Activated CD8-positive, alpha-beta T cell treated with anti-CD3 and anti-CD28 coated beads, Interleukin-2, amount 10 ng/mL, durations not matched to agents 7 days and 5 days (primary cell): ENCODE results near the gene FIP1L1. TPM values are rescaled to one million over a fixed set of nuclear protein-coding genes. Genes with fewer than 3 reads are reported as not detected.
"Not testable (repeated sequence)": the region's sequence is repeated elsewhere in the genome, so short reads cannot be mapped to it uniquely, and the experiment has no call there.

ENCODE experiments used
- ATAC-seq: fragments of 150-1000 bp; cut with Tn5 transposase; one replicate; pipeline ENCODE4 v1.10.0; 2021; ENCODE audit warnings: moderate library complexity
- CTCF ChIA-PET: fragments of 350-600 bp; sonication (Branson Sonifier 250); formaldehyde crosslinking; loops from one replicate; lab custom pipeline; 2021; ENCODE audit warnings: antibody characterized with exemption; lab: Charles Lee
- POLR2A ChIA-PET: fragments of 350-600 bp; sonication (Branson Sonifier 250); formaldehyde crosslinking; loops from one replicate; lab custom pipeline; 2021; ENCODE audit warnings: antibody characterized with exemption; lab: Charles Lee
- DNase-seq: peaks from one replicate; pipeline ENCODE4 v3.0.0-alpha.2; 2020
- H3K27ac Mint-ChIP-seq: one replicate; pipeline ENCODE4 v1.8.0; 2021; ENCODE audit warnings: mild to moderate bottlenecking, mixed read lengths
- H3K27me3 Mint-ChIP-seq: one replicate; pipeline ENCODE4 v1.8.0; 2021; ENCODE audit warnings: low read depth, mixed read lengths
- H3K36me3 Mint-ChIP-seq: one replicate; pipeline ENCODE4 v1.8.0; 2021; ENCODE audit warnings: low read depth, mixed read lengths
- H3K4me1 Mint-ChIP-seq: one replicate; pipeline ENCODE4 v1.8.0; 2021; ENCODE audit warnings: low read depth, mixed read lengths
- H3K4me3 Mint-ChIP-seq: one replicate; pipeline ENCODE4 v1.8.0; 2021; ENCODE audit warnings: mild to moderate bottlenecking, mixed read lengths
- H3K9me3 Mint-ChIP-seq: one replicate; pipeline ENCODE4 v1.8.0; 2022; ENCODE audit warnings: mixed read lengths; ENCODE audit not compliant: insufficient read depth
- total RNA-seq, 2 experiments: library from RNA; stranded (reverse); gene quantifications; one replicate each; pipeline ENCODE4 v1.2.3, GENCODE V29; 2021

The FIP1L1 gene
- total RNA-seq, 2 experiments from 2014 or later = 70.9 to 72.9 TPM

GRCh38 chr4:53450773-53451172 is 73.3 kb downstream of the FIP1L1 start:
- Mint-ChIP-seq H3K9me3 (no peaks in the 10 kb centered on the region), H3K27ac (no peak overlapping the region), H3K27me3 (no peaks in the 10 kb centered on the region), H3K4me3 (no peak overlapping the region), H3K36me3 (peaks cover 40% of the 10 kb centered on the region), H3K4me1 (peaks cover 5% of the 10 kb centered on the region)
- ChIA-PET CTCF (interaction anchor here (0.9 kb wide), 1 partner anchor 9 kb away, joined by 3 read pairs; no protein-coding TSS in a partner anchor), POLR2A (no interaction called here)
- ATAC-seq = no peak
- DNase-seq = no peak

- peaks cover 5% of the 10 kb centered on the region for H3K4me1 Mint-ChIP-seq
- H3K27ac Mint-ChIP-seq = no peak overlapping the region
- POLR2A ChIA-PET = no interaction called here
- CTCF ChIA-PET = no interaction called here
- no peak overlapping the region for H3K4me3 Mint-ChIP-seq
- H3K36me3 Mint-ChIP-seq = peaks cover 37% of the 10 kb centered on the region
- DNase-seq = no peak
- no peaks in the 10 kb centered on the region for H3K27me3 Mint-ChIP-seq
- no peaks in the 10 kb centered on the region for H3K9me3 Mint-ChIP-seq
- no peak for ATAC-seq
These were observed 75.9 kb downstream of the FIP1L1 start for GRCh38 chr4:53453385-53453784.

GRCh38 chr4:53455766-53456165 is 78.3 kb downstream of the FIP1L1 start:
- DNase-seq (no peak), ATAC-seq (no peak)
- no peaks in the 10 kb centered on the region for H3K9me3 Mint-ChIP-seq
- CTCF ChIA-PET = no interaction called here
- peaks cover under 1% of the 10 kb centered on the region for H3K4me1 Mint-ChIP-seq
- H3K36me3 Mint-ChIP-seq = peaks cover 48% of the 10 kb centered on the region
- H3K4me3 Mint-ChIP-seq = no peak overlapping the region
- no peaks in the 10 kb centered on the region for H3K27me3 Mint-ChIP-seq
- POLR2A ChIA-PET = no interaction called here
- no peak overlapping the region for H3K27ac Mint-ChIP-seq

DNA sequence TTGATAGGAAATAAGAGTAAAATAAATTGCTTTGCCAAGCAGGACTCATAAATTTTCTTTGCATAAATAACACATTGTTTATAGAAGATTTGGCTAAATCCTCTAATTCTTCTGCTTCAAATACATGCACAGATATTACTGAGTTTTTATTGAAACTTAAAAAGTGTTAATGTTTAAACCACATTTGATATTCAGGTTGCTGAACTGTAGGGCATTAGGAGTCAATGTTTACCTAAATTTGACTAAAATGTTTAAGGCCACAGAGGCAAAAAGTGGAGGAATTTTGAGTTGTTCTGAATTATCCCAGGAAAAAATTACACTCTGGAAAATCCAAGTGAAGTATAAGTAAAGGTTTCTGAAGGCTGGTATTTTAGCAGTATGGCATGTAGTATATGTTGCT is 78.7 kb downstream of the FIP1L1 start:
- H3K9me3 Mint-ChIP-seq = no peaks in the 10 kb centered on the region
- ATAC-seq (no peak), DNase-seq (no peak)
- no peaks in the 10 kb centered on the region for H3K27me3 Mint-ChIP-seq
- POLR2A ChIA-PET = no interaction called here
- no peaks in the 10 kb centered on the region for H3K4me1 Mint-ChIP-seq
- peaks cover 52% of the 10 kb centered on the region for H3K36me3 Mint-ChIP-seq
- no peak overlapping the region for H3K4me3 Mint-ChIP-seq
- CTCF ChIA-PET = no interaction called here
- no peak overlapping the region for H3K27ac Mint-ChIP-seq

- ChIA-PET POLR2A (no interaction called here), CTCF (interaction anchor here (0.8 kb wide), 1 partner anchor 984 kb away, joined by 3 read pairs; no protein-coding TSS in a partner anchor)
- Mint-ChIP-seq H3K4me3 (no peak overlapping the region), H3K9me3 (no peaks in the 10 kb centered on the region), H3K27ac (no peak overlapping the region), H3K4me1 (no peaks in the 10 kb centered on the region), H3K27me3 (no peaks in the 10 kb centered on the region), H3K36me3 (peaks cover 53% of the 10 kb centered on the region)
- ATAC-seq = no peak
- DNase-seq = no peak
These were observed 82.1 kb downstream of the FIP1L1 start for GRCh38 chr4:53459548-53459947.

GRCh38 chr4:53461244-53461643 is 83.8 kb downstream of the FIP1L1 start:
- no peaks in the 10 kb centered on the region for H3K4me1 Mint-ChIP-seq
- H3K27me3 Mint-ChIP-seq = no peaks in the 10 kb centered on the region
- CTCF ChIA-PET = no interaction called here
- POLR2A ChIA-PET = no interaction called here
- ATAC-seq (no peak), DNase-seq (no peak)
- H3K27ac Mint-ChIP-seq = no peak overlapping the region
- H3K4me3 Mint-ChIP-seq = no peak overlapping the region
- H3K9me3 Mint-ChIP-seq = no peaks in the 10 kb centered on the region
- peaks cover 37% of the 10 kb centered on the region for H3K36me3 Mint-ChIP-seq

DNA sequence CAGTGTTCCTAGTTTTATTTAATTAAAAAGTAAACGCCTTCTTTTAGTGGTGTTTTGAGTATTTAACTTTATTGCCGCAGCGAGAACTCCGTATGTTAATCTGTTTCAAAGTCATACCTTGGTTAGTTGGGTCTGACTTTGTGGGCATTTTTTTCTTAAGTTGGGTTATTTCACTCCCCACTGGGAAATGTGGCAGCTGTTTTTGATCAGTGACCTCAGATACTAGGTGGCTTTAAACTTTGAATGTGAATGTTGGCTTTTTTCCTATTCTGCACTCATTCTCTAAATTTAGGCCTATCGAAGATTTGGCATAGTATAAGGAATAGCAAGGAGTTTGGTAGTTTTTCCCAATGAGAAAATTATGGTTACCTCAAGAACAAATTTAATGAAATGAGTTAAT is 85.9 kb downstream of the FIP1L1 start:
- Mint-ChIP-seq H3K36me3 (peaks cover 32% of the 10 kb centered on the region), H3K9me3 (no peaks in the 10 kb centered on the region), H3K4me3 (no peak overlapping the region), H3K4me1 (no peaks in the 10 kb centered on the region), H3K27ac (no peak overlapping the region), H3K27me3 (no peaks in the 10 kb centered on the region)
- ChIA-PET CTCF (interaction anchor here (1.4 kb wide), 1 partner anchor 18 kb away, joined by 3 read pairs; no protein-coding TSS in a partner anchor), POLR2A (no interaction called here)
- ATAC-seq = no peak
- DNase-seq = no peak

DNA sequence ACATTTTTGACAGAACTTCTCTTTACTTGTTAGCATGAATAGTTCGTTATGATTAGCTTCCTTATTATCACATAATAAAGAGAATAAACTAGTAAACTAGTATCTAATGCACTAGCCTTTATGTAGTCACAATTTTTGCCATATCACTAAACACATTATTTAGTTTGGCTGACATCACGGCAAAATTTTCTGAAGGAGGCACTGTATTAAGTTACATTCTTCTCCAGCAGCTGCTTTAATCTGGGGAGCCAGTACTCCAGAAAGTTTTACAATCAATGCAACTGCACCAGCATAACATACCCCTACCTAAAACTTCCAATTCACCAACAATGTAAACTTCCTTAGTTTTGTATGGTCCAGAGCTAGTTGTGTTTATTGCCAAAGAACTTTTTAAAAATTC is 87.8 kb downstream of the FIP1L1 start:
- DNase-seq (no peak), ATAC-seq (no peak)
- no peaks in the 10 kb centered on the region for H3K9me3 Mint-ChIP-seq
- ChIA-PET CTCF (no interaction called here), POLR2A (no interaction called here)
- H3K4me3 Mint-ChIP-seq = no peak overlapping the region
- peaks cover 22% of the 10 kb centered on the region for H3K36me3 Mint-ChIP-seq
- H3K27me3 Mint-ChIP-seq = no peaks in the 10 kb centered on the region
- H3K27ac Mint-ChIP-seq = no peak overlapping the region
- no peaks in the 10 kb centered on the region for H3K4me1 Mint-ChIP-seq

- Mint-ChIP-seq H3K9me3 (no peaks in the 10 kb centered on the region), H3K36me3 (peaks cover 19% of the 10 kb centered on the region), H3K4me3 (no peak overlapping the region), H3K4me1 (no peaks in the 10 kb centered on the region), H3K27ac (no peak overlapping the region), H3K27me3 (no peaks in the 10 kb centered on the region)
- ChIA-PET CTCF (no interaction called here), POLR2A (no interaction called here)
- ATAC-seq (no peak), DNase-seq (no peak)
These were observed 88.5 kb downstream of the FIP1L1 start for GRCh38 chr4:53465891-53466290.

- H3K27me3 Mint-ChIP-seq, H3K9me3 Mint-ChIP-seq, DNase-seq, POLR2A ChIA-PET, CTCF ChIA-PET, ATAC-seq, H3K27ac Mint-ChIP-seq, H3K4me1 Mint-ChIP-seq, H3K4me3 Mint-ChIP-seq: not testable (repeated sequence)
- peaks cover 15% of the 10 kb centered on the region for H3K36me3 Mint-ChIP-seq
These were observed 89.1 kb downstream of the FIP1L1 start for GRCh38 chr4:53466576-53466975.

DNA sequence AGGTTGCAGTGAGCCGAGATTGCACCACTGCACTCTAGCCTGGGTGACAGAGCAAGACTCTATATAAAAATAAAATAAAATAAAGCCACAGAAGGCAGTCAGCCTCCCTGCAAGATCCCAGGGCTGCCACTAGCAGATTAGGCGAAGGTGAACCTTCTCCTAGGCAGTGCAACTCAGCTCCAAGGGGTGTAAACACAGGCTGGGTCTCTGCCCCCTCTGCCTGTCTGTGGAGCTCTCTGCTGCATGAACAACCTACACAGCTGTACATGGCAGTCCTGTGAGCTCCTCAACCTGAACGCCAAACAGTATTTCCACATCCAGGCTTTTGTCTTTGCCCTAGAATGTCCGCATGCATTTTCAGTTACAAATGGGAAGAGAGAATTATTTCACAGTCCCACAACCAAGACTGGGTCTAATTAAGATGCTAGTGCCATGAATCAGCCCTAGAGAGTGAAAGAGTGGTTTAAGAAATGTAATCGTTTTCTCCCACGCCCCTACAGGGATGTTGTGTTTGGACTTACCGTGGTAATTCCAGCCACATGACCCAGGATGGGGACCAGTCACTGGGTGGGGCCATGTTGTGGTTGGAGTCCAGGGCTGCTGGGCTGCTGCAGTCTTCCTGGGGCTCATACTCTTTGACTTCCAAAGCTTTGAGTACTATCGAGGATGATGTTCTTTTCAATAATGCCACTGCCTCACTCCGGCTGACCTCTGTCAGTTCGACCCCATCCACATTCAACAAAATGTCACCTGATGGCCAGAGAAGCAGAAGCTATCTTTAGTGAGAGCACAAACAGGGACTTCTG is 99.0 kb downstream of the FIP1L1 start:
- Mint-ChIP-seq H3K36me3 (no peaks in the 10 kb centered on the region), H3K27ac (no peak overlapping the region), H3K4me1 (no peaks in the 10 kb centered on the region), H3K9me3 (no peaks in the 10 kb centered on the region), H3K27me3 (peaks cover 12% of the 10 kb centered on the region), H3K4me3 (no peak overlapping the region)
- DNase-seq (no peak), ATAC-seq (no peak)
- ChIA-PET POLR2A (no interaction called here), CTCF (no interaction called here)

DNA sequence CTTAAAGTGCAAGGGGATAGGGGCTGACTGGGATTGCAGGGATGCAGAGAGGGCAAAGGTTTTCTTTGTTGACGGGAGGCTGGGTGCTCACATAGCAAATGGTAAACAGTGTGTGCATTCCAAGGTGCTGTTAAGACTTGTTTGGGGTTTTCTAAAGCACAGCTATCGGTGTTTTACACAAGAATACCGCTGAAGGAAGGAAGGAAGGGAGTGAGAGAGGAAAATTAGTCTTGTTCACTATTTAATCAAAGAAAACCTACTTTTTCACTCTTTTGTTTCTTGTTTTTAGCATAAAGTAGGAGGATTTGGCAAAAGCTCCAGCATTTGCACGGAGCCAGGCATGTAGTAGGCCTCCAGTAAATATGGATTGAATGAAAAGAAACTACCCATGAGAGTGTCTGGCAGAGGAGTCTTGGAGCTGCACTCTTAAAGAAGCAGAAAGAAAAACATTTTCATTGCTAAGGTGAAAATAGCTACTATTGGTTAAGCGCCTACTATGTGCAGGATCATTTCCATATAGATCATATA is 99.7 kb downstream of the FIP1L1 start:
- H3K4me1 Mint-ChIP-seq = no peaks in the 10 kb centered on the region
- no peaks in the 10 kb centered on the region for H3K9me3 Mint-ChIP-seq
- no peaks in the 10 kb centered on the region for H3K36me3 Mint-ChIP-seq
- ChIA-PET CTCF (no interaction called here), POLR2A (no interaction called here)
- ATAC-seq (no peak), DNase-seq (no peak)
- H3K27me3 Mint-ChIP-seq = peaks cover 12% of the 10 kb centered on the region
- H3K27ac Mint-ChIP-seq = no peak overlapping the region
- no peak overlapping the region for H3K4me3 Mint-ChIP-seq
